Lower lobe of right lung (tissue), 2 donors: Measurements from ENCODE around the gene ANO7. TPM values are rescaled to one million over a fixed set of nuclear protein-coding genes. Genes with fewer than 3 reads are reported as not detected.

Experiments
- ATAC-seq, 2 donors: fragments of 200-7000 bp; cut with Tn5 transposase; one replicate each; pipeline ENCODE4 v1.9.1; 2020 to 2022; ENCODE audit warnings: mild to moderate bottlenecking in 2 of 2, moderate library complexity in 2 of 2
- DNase-seq: peaks from one replicate; pipeline ENCODE4 v3.0.0-alpha.2; 2020
- H3K27ac ChIP-seq: fragments of 200-600 bp; one replicate; pipeline ENCODE4 v1.8.0; 2022
- H3K27me3 ChIP-seq: fragments of 200-600 bp; one replicate; pipeline ENCODE4 v1.8.0; 2022; ENCODE audit warnings: low read depth
- H3K36me3 ChIP-seq: fragments of 200-600 bp; one replicate; pipeline ENCODE4 v1.8.0; 2022; ENCODE audit warnings: mild to moderate bottlenecking
- H3K4me1 ChIP-seq: fragments of 200-600 bp; one replicate; pipeline ENCODE4 v1.8.0; 2022
- H3K4me3 ChIP-seq: fragments of 200-600 bp; one replicate; pipeline ENCODE4 v1.8.0; 2022; ENCODE audit warnings: mild to moderate bottlenecking
- H3K9me3 ChIP-seq: fragments of 200-600 bp; one replicate; pipeline ENCODE4 v1.8.0; 2022
- CTCF ChIP-seq: fragments of 200-600 bp; IDR thresholded peaks from one replicate; pipeline ENCODE4 v1.8.0; 2022; ENCODE audit warnings: antibody characterized with exemption, mild to moderate bottlenecking
- intact Hi-C: fragments of 100-400 bp; cut with DNase I; formaldehyde crosslinking; loops from one replicate; pipeline ENCODE4 v1.11.0; 2022
- total RNA-seq: library from RNA; stranded (reverse); fragmentation: NEBNext Ultra II Directional; extraction: Animal tissue kit (Norgen Biotek cat#: 25700); gene quantifications from one replicate; pipeline ENCODE4 v1.2.1, GENCODE V29; 2021
- donor health status: DM: no; HTN: yes; CAD: no; lungs with severe emphysema.

ANO7 gene
- total RNA-seq, 1 donor from 2014 or later: 1.3 TPM

DNA sequence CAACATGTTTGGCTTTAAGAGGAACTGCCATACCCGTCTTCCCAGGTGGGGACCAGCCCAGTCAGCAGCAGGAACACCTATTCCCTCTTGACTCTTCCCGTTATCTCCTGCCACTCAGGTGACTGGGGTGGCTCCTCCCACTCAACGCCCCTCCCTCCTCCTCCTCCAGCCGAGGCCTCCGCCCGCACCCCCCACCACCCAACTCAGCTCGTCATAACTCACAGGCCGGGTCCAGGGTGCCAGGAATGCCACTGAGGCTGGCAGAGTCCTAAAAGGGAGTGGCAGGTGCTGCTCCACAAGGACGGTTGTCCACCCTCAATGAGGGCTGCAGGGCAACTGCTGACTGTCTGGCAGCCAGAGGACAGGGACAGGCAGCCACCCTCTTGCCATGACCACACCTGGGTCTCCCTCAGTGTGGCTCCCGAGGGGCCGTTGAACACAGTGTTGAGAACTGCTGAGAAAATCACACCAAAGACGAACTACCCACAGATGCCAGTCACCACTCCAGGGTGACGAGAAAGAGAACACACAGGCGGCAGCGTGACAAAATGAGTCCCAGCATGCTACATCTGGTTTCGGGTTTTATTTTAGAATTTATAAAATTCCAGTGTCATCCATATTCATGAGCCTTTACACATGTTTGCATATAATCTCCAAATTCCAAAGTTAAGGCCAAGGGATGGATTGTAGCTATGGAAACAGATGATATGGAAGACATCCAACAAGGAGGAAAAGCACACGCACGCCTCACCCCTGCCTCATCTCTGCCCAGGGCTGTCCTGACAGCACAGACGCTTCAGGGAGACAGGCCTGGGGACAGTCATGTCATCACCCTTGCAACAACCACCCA is 38.5 kb downstream of the ANO7 start:
- H3K36me3 ChIP-seq: peaks cover 71% of the 10 kb centered on the region
- ATAC-seq (no peak), DNase-seq (peak; percentile 39)
- H3K27me3 ChIP-seq: no peaks in the 10 kb centered on the region
- H3K4me1 ChIP-seq: no peaks in the 10 kb centered on the region
- H3K4me3 ChIP-seq: no peak overlapping the region
- TF ChIP-seq CTCF: no peak
- no peaks in the 10 kb centered on the region for H3K9me3 ChIP-seq
- intact Hi-C loops: no loop called here
- H3K27ac ChIP-seq: no peak overlapping the region

DNA sequence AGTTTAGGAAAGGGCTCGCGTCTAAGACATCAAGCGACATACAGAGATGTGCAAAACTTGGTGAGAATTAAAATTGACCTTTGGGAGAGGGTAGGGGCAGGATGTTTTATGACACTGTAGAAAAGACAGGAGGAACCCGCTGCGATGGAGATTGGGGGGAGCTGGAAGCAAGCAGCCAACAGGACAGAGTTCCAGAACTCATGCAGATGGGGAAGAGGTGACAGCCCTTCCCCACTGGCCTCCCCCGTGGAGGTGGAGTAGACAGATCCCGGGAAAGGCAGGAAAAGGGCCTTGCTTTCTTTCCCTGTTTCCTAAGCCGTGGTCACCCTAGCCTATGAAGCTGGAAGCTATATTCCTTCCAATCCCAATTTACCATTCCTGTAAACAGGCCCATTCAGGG is 39.1 kb downstream of the ANO7 start:
- TF ChIP-seq CTCF: no peak
- no peak for ATAC-seq
- peaks cover 78% of the 10 kb centered on the region for H3K36me3 ChIP-seq

GRCh38 chr2:241228081-241228859 is 39.8 kb downstream of the ANO7 start:
- Histone ChIP-seq H3K36me3 (peaks cover 85% of the 10 kb centered on the region), H3K9me3 (no peaks in the 10 kb centered on the region), H3K4me1 (no peaks in the 10 kb centered on the region), H3K27ac (no peak overlapping the region), H3K27me3 (no peaks in the 10 kb centered on the region), H3K4me3 (no peak overlapping the region)
- peak; percentile 41 for DNase-seq
- intact Hi-C loops: no loop called here
- no peak for TF ChIP-seq CTCF
- ATAC-seq: no peak

More for the DNA sequence above, 39.1 kb downstream of the ANO7 start:
- no peaks in the 10 kb centered on the region for H3K27me3 ChIP-seq
- no peaks in the 10 kb centered on the region for H3K9me3 ChIP-seq
- no peak overlapping the region for H3K4me3 ChIP-seq
- H3K27ac ChIP-seq: no peak overlapping the region
- intact Hi-C loops: no loop called here
- peak; percentile 17 for DNase-seq
- no peaks in the 10 kb centered on the region for H3K4me1 ChIP-seq

DNA sequence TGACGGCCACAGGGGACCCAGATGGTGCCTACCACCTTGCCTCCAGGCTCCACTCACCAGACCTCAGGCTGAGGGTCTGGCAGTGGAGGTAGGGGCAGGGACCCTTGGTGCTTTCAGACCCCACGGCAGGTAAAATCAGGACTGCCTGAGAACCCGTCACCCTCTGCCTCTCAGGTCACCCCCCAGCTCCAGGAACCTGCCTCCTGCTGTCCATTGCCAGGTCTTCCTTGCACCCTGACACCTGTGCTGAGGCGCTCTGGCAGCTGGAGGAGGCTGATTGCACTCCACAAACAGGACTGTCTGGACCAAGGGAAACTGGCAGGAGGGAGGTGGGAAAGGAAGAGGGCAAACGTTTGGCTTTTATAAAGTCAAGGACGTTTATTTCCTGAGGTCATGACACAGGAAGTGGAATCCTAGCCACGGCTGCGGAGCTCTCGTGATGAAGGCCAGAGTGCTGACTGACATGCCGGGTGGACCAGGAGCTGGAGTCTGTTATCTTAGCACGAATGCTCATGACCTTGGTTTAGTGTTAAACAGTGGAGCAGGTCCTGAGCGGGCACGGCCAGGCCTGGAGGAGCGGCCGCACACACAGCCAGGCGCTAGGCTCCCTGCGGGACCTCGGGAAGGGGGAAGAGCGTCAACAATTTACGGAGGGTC is 40.5 kb downstream of the ANO7 start:
- Histone ChIP-seq H3K4me1 (no peaks in the 10 kb centered on the region), H3K36me3 (peaks cover 92% of the 10 kb centered on the region), H3K27ac (no peak overlapping the region), H3K4me3 (no peak overlapping the region), H3K9me3 (no peaks in the 10 kb centered on the region), H3K27me3 (no peaks in the 10 kb centered on the region)
- DNase-seq (peak; percentile 26), ATAC-seq (no peak)
- no peak for TF ChIP-seq CTCF
- intact Hi-C loops: no loop called here

DNA sequence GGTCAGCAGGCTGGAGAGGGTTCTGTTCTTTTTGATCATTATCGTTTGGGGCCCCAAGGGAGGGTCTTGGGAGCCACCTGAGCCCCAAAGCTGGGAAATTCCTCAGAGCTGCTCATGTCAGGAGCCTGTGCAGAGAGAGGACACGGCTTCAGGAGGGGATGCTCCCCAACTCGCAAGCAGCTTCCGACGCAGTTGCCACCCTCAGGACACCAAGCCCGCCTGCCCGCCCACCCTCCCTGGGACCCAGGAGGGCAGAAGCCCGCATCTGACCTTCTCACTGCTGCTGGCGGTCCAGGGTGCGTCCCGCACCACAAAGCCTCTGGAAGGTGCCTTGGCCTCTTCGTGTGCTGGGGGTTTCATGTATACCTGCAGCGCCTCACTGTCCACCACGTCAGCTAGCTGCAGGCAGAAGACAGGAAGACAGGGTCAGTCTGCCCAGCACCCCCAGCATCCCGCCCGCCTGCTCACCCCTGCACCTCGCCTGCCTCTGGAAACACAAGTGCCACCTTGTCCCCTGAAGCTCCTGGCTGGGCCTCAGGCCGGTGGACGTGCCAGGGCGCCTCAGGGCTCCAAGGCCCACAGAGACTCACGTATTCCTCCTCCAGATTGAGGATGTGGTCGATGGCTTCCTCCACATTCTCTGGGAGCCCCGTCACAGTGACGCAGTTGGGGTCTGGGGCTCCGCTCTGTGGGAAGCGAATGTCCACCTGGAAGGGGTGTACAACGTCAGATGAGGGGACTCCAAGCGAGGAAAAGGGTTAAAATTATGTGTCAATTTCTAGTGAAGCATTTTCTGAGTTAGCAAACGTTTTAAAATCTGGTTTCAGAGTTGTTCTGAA is 41.3 kb downstream of the ANO7 start:
- peak; percentile 18 for DNase-seq
- Histone ChIP-seq H3K27me3 (no peaks in the 10 kb centered on the region), H3K27ac (no peak overlapping the region)

More for the DNA sequence above, 41.3 kb downstream of the ANO7 start:
- H3K36me3 ChIP-seq: peaks cover 100% of the 10 kb centered on the region
- H3K4me3 ChIP-seq: no peak overlapping the region
- H3K4me1 ChIP-seq: no peaks in the 10 kb centered on the region
- no peak for TF ChIP-seq CTCF
- H3K9me3 ChIP-seq: no peaks in the 10 kb centered on the region
- intact Hi-C loops: no loop called here
- no peak for ATAC-seq
